ENCODE measurements around the gene FLVCR1. TPM values are rescaled to one million over a fixed set of nuclear protein-coding genes. Genes with fewer than 3 reads are reported as not detected.

Gene FLVCR1
- total RNA-seq, 4 donors from 2014 or later = 3.1 to 4.3 (median 3.7) TPM

- WGBS = 94% methylated on average over 3 of the region's 3 CpGs
- intact Hi-C loops (cut with DNase I) = no loop called here
- TF ChIP-seq CTCF (IDR thresholded peaks at IDR 0.05) (no peak), EP300 (IDR thresholded peaks at IDR 0.05) (no peak), POLR2A (IDR thresholded peaks at IDR 0.05; ENCODE audit: low read depth) (no peak), POLR2AphosphoS5 (IDR thresholded peaks at IDR 0.05) (no peak)
These were observed 35.1 kb upstream of the FLVCR1 start for GRCh38 chr1:212822956-212823355.

GRCh38 chr1:212824201-212824600 is 33.9 kb upstream of the FLVCR1 start:
- Histone ChIP-seq H3K9me3 (peaks cover 0 to 16% (median 14%) of the 10 kb centered on the region in 4 donors), H3K4me3 (no peak overlapping the region), H3K27ac (replicated peaks in 1 of 4) (no peak overlapping the region), H3K36me3 (no peaks in the 10 kb centered on the region), H3K4me1 (no peaks in the 10 kb centered on the region), H3K27me3 (no peaks in the 10 kb centered on the region)
- no peak for DNase-seq (ENCODE audit: extremely low spot score)
- WGBS = 95% methylated on average over 16 of the region's 16 CpGs
- intact Hi-C loops (cut with DNase I) = no loop called here
- TF ChIP-seq EP300 (IDR thresholded peaks at IDR 0.05) (no peak), CTCF (IDR thresholded peaks at IDR 0.05) (no peak), POLR2A (IDR thresholded peaks at IDR 0.05; ENCODE audit: low read depth) (no peak), POLR2AphosphoS5 (IDR thresholded peaks at IDR 0.05) (no peak)

More at GRCh38 chr1:212822956-212823355, 35.1 kb upstream of the FLVCR1 start:
- no peak for DNase-seq (ENCODE audit: extremely low spot score)
- Histone ChIP-seq H3K4me1 (no peaks in the 10 kb centered on the region), H3K4me3 (no peak overlapping the region), H3K27ac (replicated peaks in 1 of 4) (no peak overlapping the region), H3K9me3 (peaks cover 0 to 16% (median 14%) of the 10 kb centered on the region in 4 donors), H3K36me3 (no peaks in the 10 kb centered on the region), H3K27me3 (no peaks in the 10 kb centered on the region)

GRCh38 chr1:212825798-212826452 is 32.1 kb upstream of the FLVCR1 start:
- TF ChIP-seq POLR2AphosphoS5 (IDR thresholded peaks at IDR 0.05) (no peak), EP300 (IDR thresholded peaks at IDR 0.05) (no peak), CTCF (IDR thresholded peaks at IDR 0.05) (no peak), POLR2A (IDR thresholded peaks at IDR 0.05; ENCODE audit: low read depth) (no peak)
- no peaks in the 10 kb centered on the region for H3K36me3 ChIP-seq
- no peak overlapping the region for H3K4me3 ChIP-seq
- H3K9me3 ChIP-seq = peaks cover 0 to 16% (median 14%) of the 10 kb centered on the region in 4 donors
- no peak overlapping the region for H3K27ac ChIP-seq (replicated peaks in 1 of 4)
- DNase-seq (ENCODE audit: extremely low spot score) = no peak
- intact Hi-C loops (cut with DNase I) = no loop called here
- H3K27me3 ChIP-seq = no peaks in the 10 kb centered on the region
- H3K4me1 ChIP-seq = no peaks in the 10 kb centered on the region
- WGBS = 98% methylated on average over 6 of the region's 6 CpGs

- Histone ChIP-seq H3K27me3 (no peaks in the 10 kb centered on the region), H3K36me3 (no peaks in the 10 kb centered on the region), H3K4me3 (no peak overlapping the region), H3K9me3 (peaks cover 0 to 16% (median 14%) of the 10 kb centered on the region in 4 donors), H3K4me1 (no peaks in the 10 kb centered on the region), H3K27ac (replicated peaks in 1 of 4) (no peak overlapping the region)
- TF ChIP-seq CTCF (IDR thresholded peaks at IDR 0.05) = no peak
- TF ChIP-seq POLR2A (IDR thresholded peaks at IDR 0.05; ENCODE audit: low read depth) = no peak
- no peak for TF ChIP-seq POLR2AphosphoS5 (IDR thresholded peaks at IDR 0.05)
- no peak for TF ChIP-seq EP300 (IDR thresholded peaks at IDR 0.05)
- intact Hi-C loops (cut with DNase I) = no loop called here
- no peak for DNase-seq (ENCODE audit: extremely low spot score)
- 93% methylated on average over 4 of the region's 4 CpGs for WGBS
These were observed 30.8 kb upstream of the FLVCR1 start for GRCh38 chr1:212827171-212827776.
